ENCODE measurements around the gene SPRR2A. TPM values are rescaled to one million over a fixed set of nuclear protein-coding genes. Genes with fewer than 3 reads are reported as not detected.

Gene SPRR2A
- total RNA-seq, result not detected
- long read RNA-seq, result 0 reads

- intact Hi-C loops (cut with DNase I), result no loop called here
- ATAC-seq, result no peak
- H3K36me3 ChIP-seq, result no peaks in the 10 kb centered on the region
- no peaks in the 10 kb centered on the region for H3K9me3 ChIP-seq
- H3K27me3 ChIP-seq, result no peaks in the 10 kb centered on the region
- no peak within 1 kb of the TSS for H3K27ac ChIP-seq
- H3K4me1 ChIP-seq, result no peaks in the 10 kb centered on the region
- TF ChIP-seq CTCF (IDR thresholded peaks at IDR 0.05), result no peak
- no peak within 1 kb of the TSS for H3K4me3 ChIP-seq
- DNase-seq, result no peak
These were observed at the start of gene SPRR2A for GRCh38 chr1:153057375-153057774. Gene SPRR2A (minus strand): TSS chr1:153057512. CDS start chr1:153056735, 777 bp downstream.

GRCh38 chr1:153100245-153100644 lies 42.9 kb upstream of the SPRR2A start:
- no peaks in the 10 kb centered on the region for H3K36me3 ChIP-seq
- H3K4me1 ChIP-seq, result no peaks in the 10 kb centered on the region
- H3K9me3 ChIP-seq, result no peaks in the 10 kb centered on the region
- DNase-seq (no peak), ATAC-seq (no peak)
- no peak overlapping the region for H3K4me3 ChIP-seq
- intact Hi-C loops (cut with DNase I), result no loop called here
- H3K27ac ChIP-seq, result no peak overlapping the region
- no peaks in the 10 kb centered on the region for H3K27me3 ChIP-seq
- no peak for TF ChIP-seq CTCF (IDR thresholded peaks at IDR 0.05)

DNA sequence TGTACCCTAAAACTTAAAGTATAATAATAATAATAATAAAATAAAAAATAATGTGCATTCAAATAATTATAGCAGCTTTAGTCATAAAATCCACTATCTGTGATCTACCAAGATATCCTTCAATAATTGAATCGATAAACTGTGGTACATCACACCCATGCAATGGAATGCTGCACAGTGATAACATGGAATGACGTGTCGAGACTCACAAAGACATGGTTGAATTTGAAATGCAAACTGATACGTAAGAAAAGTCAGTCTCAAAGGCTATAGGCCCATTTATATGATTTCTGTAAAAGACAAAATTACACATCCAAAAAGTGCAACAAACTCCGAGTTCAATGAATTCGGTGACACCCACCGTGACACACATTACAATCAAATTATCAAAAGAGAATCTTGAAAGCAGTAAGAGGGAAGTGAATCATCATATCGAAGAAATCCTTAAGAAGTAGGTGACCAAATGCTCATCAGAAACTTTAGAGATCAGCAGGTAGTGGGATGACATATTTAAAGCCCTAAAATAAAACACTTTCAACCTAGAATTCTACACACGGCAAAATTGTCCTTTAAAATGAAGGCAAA lies 42.2 kb upstream of the SPRR2A start:
- H3K36me3 ChIP-seq, result no peaks in the 10 kb centered on the region
- no peak for DNase-seq
- no peaks in the 10 kb centered on the region for H3K9me3 ChIP-seq
- intact Hi-C loops (cut with DNase I), result no loop called here
- no peak for ATAC-seq
- no peak overlapping the region for H3K4me3 ChIP-seq
- H3K27ac ChIP-seq, result no peak overlapping the region
- H3K4me1 ChIP-seq, result no peaks in the 10 kb centered on the region
- no peak for TF ChIP-seq CTCF (IDR thresholded peaks at IDR 0.05)
- no peaks in the 10 kb centered on the region for H3K27me3 ChIP-seq

DNA sequence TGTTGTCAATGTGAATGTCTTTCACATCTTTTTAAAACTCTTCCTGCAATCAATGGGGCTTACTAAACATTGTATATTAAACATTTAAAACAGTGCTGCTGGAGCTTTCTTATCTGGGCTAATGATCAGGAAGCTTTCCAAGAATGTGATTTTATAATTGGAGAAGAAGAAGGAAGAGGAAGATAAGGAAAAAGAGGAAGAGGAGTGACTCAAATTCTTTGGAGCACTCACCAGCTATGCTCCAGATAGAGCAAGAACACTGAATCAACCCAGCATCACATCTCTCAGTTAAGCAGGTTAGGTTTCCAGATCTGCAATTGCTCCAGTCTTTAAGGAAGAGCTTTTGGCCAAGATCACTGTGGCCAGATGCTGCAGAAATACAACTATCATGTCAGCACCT lies 38.5 kb upstream of the SPRR2A start:
- DNase-seq, result no peak
- TF ChIP-seq CTCF (IDR thresholded peaks at IDR 0.05), result no peak
- Histone ChIP-seq H3K9me3 (no peaks in the 10 kb centered on the region), H3K27me3 (no peaks in the 10 kb centered on the region), H3K4me1 (no peaks in the 10 kb centered on the region), H3K27ac (no peak overlapping the region), H3K36me3 (no peaks in the 10 kb centered on the region), H3K4me3 (no peak overlapping the region)
- no peak for ATAC-seq
- intact Hi-C loops (cut with DNase I), result no loop called here

DNA sequence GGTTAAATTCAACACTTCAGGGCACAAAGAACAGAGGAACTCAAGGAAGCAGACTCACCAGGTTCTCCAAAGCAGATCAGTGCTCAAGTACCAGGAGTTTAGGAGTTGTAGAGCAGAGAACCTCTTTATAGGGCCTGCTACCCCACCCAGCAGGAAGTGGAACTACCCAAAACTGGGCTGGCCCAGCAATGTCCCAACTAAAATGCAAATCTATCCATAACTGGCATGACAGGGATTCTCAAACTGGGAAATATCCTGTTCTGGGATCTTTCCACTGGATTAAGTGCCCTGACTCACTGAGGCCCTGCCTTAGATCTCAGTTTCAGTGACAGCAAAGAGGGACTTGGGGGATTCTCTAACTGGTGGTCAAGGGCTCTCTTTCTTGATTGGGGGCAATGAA lies 37.1 kb upstream of the SPRR2A start, which contains the start of gene SPRR2E:
TSS of gene SPRR2E (minus strand) at position 101 of the 400 bp plus-strand sequence. CDS start 775 bp downstream, outside the sequence.
- no peak for ATAC-seq
- H3K27me3 ChIP-seq, result no peaks in the 10 kb centered on the region
- intact Hi-C loops (cut with DNase I), result no loop called here
- H3K9me3 ChIP-seq, result no peaks in the 10 kb centered on the region
- DNase-seq, result no peak
- H3K4me1 ChIP-seq, result no peaks in the 10 kb centered on the region
- H3K36me3 ChIP-seq, result no peaks in the 10 kb centered on the region
- no peak within 1 kb of the TSS for H3K27ac ChIP-seq
- TF ChIP-seq CTCF (IDR thresholded peaks at IDR 0.05), result no peak
- H3K4me3 ChIP-seq, result no peak within 1 kb of the TSS

GRCh38 chr1:153087652-153088051 lies 30.3 kb upstream of the SPRR2A start:
- ATAC-seq (no peak), DNase-seq (no peak)
- Histone ChIP-seq H3K27ac (no peak overlapping the region), H3K27me3 (no peaks in the 10 kb centered on the region), H3K36me3 (no peaks in the 10 kb centered on the region), H3K9me3 (no peaks in the 10 kb centered on the region), H3K4me3 (no peak overlapping the region), H3K4me1 (no peaks in the 10 kb centered on the region)
- no peak for TF ChIP-seq CTCF (IDR thresholded peaks at IDR 0.05)
- intact Hi-C loops (cut with DNase I), result no loop called here

All from upper lobe of right lung (tissue), 1 donor.